OCI-LY7 (cell line): ENCODE measurements around the gene KIF22.

Experiments used
- CTCF ChIP-seq: fragments of 200-600 bp; sonication (generic); conservative IDR thresholded peaks from 2 replicates; pipeline ENCODE4 v1.5.1; 2014; ENCODE audit warnings: mild to moderate bottlenecking, antibody characterized with exemption, low read length, moderate library complexity, mixed read lengths
- EZH2phosphoT487 ChIP-seq: fragments of 200-600 bp; sonication (generic); IDR thresholded peaks from 2 replicates; pipeline ENCODE4 v1.6.1; 2018; ENCODE audit warnings: low read depth, borderline replicate concordance, mild to moderate bottlenecking, mixed run types, antibody characterized with exemption, low read length, moderate library complexity, mixed read lengths

- TF ChIP-seq CTCF, result no peak
- TF ChIP-seq EZH2phosphoT487, result no peak
Observed at GRCh38 chr16:29791845-29792807, 1.6 kb downstream of the KIF22 start.
